ENCODE measurements around the gene CHAD. TPM values are rescaled to one million over a fixed set of nuclear protein-coding genes. Genes with fewer than 3 reads are reported as not detected.
A peak's percentile ranks its signal among the peaks of the same experiment; 100 is the strongest.

CHAD gene
- total and polyA plus RNA-seq, 2 of the 13 experiments (the other 11 are each of a cell fraction or from before 2014, with no cell fraction given), result 1.4 TPM; not detected in 1

GRCh38 chr17:50476545-50477315 is 8.1 kb upstream of the CHAD start (continued):
- TF ChIP-seq ZNF280D (CRISPR knock-in tag; IDR thresholded peaks at IDR 0.05) (no peak), ZNF7 (CRISPR knock-in tag; IDR thresholded peaks at IDR 0.05) (peak; percentile 67; the same call in 1 of the 2 replicates), KLF16 (CRISPR knock-in tag; IDR thresholded peaks at IDR 0.05) (peak in 1 of 2 experiments; percentile 43; a peak in 1 of 4 replicates), HMGA1 (CRISPR knock-in tag; conservative IDR thresholded peaks at IDR 0.05) (no peak), ZNF432 (CRISPR knock-in tag; IDR thresholded peaks at IDR 0.05; ENCODE audit: borderline replicate concordance) (no peak), ZNF562 (CRISPR knock-in tag; IDR thresholded peaks at IDR 0.05; ENCODE audit: borderline replicate concordance) (no peak), HNF4G (IDR thresholded peaks at IDR 0.05; ENCODE audit: borderline replicate concordance, low read depth, low read length) (no peak), HNF4G (CRISPR knock-in tag; IDR thresholded peaks at IDR 0.05; ENCODE audit: borderline replicate concordance, low read depth) (peak; percentile 43; the same call in 1 of the 2 replicates), ZNF792 (CRISPR knock-in tag; IDR thresholded peaks at IDR 0.05) (no peak), FOXK1 (CRISPR knock-in tag; IDR thresholded peaks at IDR 0.05; ENCODE audit: borderline replicate concordance, low read depth) (peak; percentile 13; the same call in 1 of the 2 replicates), MEIS2 (CRISPR knock-in tag; IDR thresholded peaks at IDR 0.05) (peak; percentile 57; the same call in 1 of the 2 replicates), ZNF30 (CRISPR knock-in tag; IDR thresholded peaks at IDR 0.05) (no peak), YEATS4 (CRISPR knock-in tag; IDR thresholded peaks at IDR 0.05; ENCODE audit: borderline replicate concordance) (peak; percentile 58; the same call in 1 of the 2 replicates), CHCHD3 (CRISPR knock-in tag; IDR thresholded peaks at IDR 0.05) (no peak), ZBTB3 (CRISPR knock-in tag; IDR thresholded peaks at IDR 0.05; ENCODE audit: borderline replicate concordance, low read depth) (0 out of 2 replicates have a peak, but pooled peaks have one; percentile 76), MIXL1 (CRISPR knock-in tag; IDR thresholded peaks at IDR 0.05) (0 out of 2 replicates have a peak, but pooled peaks have one; percentile 22), HBP1 (CRISPR knock-in tag; IDR thresholded peaks at IDR 0.05; ENCODE audit: low read depth) (0 out of 2 replicates have a peak, but pooled peaks have one; percentile 50), TGIF2 (CRISPR knock-in tag; IDR thresholded peaks at IDR 0.05) (peak; percentile 52; the same call in 1 of the 2 replicates)
- TF ChIP-seq, protein P1, sequence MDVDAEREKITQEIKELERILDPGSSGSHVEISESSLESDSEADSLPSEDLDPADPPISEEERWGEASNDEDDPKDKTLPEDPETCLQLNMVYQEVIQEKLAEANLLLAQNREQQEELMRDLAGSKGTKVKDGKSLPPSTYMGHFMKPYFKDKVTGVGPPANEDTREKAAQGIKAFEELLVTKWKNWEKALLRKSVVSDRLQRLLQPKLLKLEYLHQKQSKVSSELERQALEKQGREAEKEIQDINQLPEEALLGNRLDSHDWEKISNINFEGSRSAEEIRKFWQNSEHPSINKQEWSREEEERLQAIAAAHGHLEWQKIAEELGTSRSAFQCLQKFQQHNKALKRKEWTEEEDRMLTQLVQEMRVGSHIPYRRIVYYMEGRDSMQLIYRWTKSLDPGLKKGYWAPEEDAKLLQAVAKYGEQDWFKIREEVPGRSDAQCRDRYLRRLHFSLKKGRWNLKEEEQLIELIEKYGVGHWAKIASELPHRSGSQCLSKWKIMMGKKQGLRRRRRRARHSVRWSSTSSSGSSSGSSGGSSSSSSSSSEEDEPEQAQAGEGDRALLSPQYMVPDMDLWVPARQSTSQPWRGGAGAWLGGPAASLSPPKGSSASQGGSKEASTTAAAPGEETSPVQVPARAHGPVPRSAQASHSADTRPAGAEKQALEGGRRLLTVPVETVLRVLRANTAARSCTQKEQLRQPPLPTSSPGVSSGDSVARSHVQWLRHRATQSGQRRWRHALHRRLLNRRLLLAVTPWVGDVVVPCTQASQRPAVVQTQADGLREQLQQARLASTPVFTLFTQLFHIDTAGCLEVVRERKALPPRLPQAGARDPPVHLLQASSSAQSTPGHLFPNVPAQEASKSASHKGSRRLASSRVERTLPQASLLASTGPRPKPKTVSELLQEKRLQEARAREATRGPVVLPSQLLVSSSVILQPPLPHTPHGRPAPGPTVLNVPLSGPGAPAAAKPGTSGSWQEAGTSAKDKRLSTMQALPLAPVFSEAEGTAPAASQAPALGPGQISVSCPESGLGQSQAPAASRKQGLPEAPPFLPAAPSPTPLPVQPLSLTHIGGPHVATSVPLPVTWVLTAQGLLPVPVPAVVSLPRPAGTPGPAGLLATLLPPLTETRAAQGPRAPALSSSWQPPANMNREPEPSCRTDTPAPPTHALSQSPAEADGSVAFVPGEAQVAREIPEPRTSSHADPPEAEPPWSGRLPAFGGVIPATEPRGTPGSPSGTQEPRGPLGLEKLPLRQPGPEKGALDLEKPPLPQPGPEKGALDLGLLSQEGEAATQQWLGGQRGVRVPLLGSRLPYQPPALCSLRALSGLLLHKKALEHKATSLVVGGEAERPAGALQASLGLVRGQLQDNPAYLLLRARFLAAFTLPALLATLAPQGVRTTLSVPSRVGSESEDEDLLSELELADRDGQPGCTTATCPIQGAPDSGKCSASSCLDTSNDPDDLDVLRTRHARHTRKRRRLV (CRISPR knock-in tag; IDR thresholded peaks at IDR 0.05), result no peak; the same call in 1 of the 2 replicates
